WERI-Rb-1 (cell line): ENCODE data around the gene MAB21L1.

Source experiments
- DNase-seq: peaks from one replicate; pipeline ENCODE4 v3.0.0-alpha.2; 2020
- H3K27ac ChIP-seq: fragments of 250-450 bp; sonication (Bioruptor Pico); 2 replicates; pipeline ENCODE4 v1.5.1; 2020; ENCODE audit warnings: mild to moderate bottlenecking, moderate library complexity
- H3K27me3 ChIP-seq: fragments of 250-450 bp; sonication (Bioruptor Pico); 2 replicates; pipeline ENCODE4 v1.5.1; 2021; ENCODE audit warnings: mild to moderate bottlenecking, low read depth, moderate library complexity; ENCODE audit not compliant: insufficient read depth, severe bottlenecking
- H3K36me3 ChIP-seq: fragments of 250-450 bp; sonication (Bioruptor Pico); 2 replicates; pipeline ENCODE4 v1.5.1; 2020; ENCODE audit warnings: mild to moderate bottlenecking, moderate library complexity
- H3K4me3 ChIP-seq: 2 replicates; pipeline ENCODE4 v1.5.1; 2011; ENCODE audit warnings: low read depth, mild to moderate bottlenecking, control low read depth, low read length
- H3K9me3 ChIP-seq: fragments of 250-450 bp; sonication (Bioruptor Pico); 2 replicates; pipeline ENCODE4 v1.5.1; 2021; ENCODE audit warnings: mild to moderate bottlenecking, moderate library complexity; ENCODE audit not compliant: severe bottlenecking
- TF ChIP-seq, protein P1 (sequence below): IDR thresholded peaks from 2 replicates; pipeline ENCODE4 v1.5.1; 2011; ENCODE audit warnings: low read depth, mild to moderate bottlenecking, control low read depth, inconsistent platforms, low read length

The MAB21L1 gene

DNA sequence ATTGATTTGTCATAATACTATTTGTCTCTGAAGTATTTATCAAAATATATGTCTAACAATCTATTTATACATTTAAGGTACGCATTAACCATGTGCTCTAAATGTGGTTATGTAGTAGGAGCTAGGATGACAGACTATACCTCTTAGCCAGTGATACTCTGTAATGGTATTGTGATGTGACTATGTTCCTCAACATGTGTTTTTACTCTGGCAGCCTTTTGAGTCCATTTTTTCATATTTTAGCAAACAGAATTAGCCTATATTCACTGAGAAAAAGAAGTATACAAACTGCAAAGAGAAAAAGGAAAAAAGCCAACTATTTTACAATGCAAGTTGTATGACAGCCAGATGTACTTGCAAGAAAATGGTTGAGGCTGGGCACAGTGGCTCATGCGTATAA, 26.7 kb downstream of the MAB21L1 start:
- Histone ChIP-seq H3K4me3 (no peak overlapping the region), H3K27me3 (no peaks in the 10 kb centered on the region), H3K27ac (no peak overlapping the region), H3K9me3 (no peaks in the 10 kb centered on the region), H3K36me3 (no peaks in the 10 kb centered on the region)
- TF ChIP-seq, protein P1, sequence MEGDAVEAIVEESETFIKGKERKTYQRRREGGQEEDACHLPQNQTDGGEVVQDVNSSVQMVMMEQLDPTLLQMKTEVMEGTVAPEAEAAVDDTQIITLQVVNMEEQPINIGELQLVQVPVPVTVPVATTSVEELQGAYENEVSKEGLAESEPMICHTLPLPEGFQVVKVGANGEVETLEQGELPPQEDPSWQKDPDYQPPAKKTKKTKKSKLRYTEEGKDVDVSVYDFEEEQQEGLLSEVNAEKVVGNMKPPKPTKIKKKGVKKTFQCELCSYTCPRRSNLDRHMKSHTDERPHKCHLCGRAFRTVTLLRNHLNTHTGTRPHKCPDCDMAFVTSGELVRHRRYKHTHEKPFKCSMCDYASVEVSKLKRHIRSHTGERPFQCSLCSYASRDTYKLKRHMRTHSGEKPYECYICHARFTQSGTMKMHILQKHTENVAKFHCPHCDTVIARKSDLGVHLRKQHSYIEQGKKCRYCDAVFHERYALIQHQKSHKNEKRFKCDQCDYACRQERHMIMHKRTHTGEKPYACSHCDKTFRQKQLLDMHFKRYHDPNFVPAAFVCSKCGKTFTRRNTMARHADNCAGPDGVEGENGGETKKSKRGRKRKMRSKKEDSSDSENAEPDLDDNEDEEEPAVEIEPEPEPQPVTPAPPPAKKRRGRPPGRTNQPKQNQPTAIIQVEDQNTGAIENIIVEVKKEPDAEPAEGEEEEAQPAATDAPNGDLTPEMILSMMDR: no peak
- no peak for DNase-seq

DNA sequence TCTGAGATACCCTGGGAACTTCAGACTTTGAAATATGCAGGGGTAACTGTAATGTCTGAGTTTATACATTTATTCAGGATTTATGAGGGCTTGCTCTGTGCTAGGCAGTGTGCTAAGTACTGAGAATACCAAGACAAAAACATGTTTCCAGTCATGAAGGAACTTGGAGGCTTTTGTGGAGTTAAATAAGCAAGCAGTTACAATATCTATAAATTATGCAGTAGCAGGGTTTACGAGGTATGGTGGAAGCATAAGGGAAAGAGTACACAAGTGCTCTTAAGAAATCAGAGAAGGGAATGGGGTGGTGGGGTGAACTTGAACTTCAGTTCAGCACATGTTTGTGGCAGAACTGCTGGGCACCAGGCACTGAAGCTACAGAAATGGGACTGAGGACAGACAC, 28.0 kb downstream of the MAB21L1 start:
- Histone ChIP-seq H3K9me3 (no peaks in the 10 kb centered on the region), H3K27me3 (no peaks in the 10 kb centered on the region), H3K27ac (no peak overlapping the region), H3K4me3 (no peak overlapping the region), H3K36me3 (no peaks in the 10 kb centered on the region)
- TF ChIP-seq, protein P1: no peak
- no peak for DNase-seq
